ENCODE results near the gene RALGAPA2.
A peak's percentile ranks its signal among the peaks of the same experiment; 100 is the strongest.
"Not testable (repeated sequence)": the region's sequence is repeated elsewhere in the genome, so short reads cannot be mapped to it uniquely, and the experiment has no call there.

RALGAPA2 gene

DNA sequence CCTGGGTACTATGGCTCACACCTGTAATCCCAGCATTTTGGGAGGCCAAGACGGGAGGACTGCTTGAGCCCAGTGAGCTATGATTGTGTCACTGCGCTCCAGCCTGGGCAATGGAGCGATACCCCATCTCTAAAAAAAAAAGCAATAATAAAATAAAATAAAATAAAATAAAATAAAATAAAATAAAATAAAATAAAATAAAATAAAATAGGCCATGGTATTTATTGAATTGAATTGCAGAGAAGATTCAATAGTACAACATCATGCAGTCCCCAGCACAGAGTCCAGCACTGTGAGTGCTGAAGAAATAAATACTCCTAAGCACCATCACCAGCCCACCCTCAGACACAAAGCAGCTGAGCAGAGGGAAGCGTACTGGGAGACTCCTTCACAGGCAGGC is 144.7 kb downstream of the RALGAPA2 start:
- DNase-seq, result no peak

DNA sequence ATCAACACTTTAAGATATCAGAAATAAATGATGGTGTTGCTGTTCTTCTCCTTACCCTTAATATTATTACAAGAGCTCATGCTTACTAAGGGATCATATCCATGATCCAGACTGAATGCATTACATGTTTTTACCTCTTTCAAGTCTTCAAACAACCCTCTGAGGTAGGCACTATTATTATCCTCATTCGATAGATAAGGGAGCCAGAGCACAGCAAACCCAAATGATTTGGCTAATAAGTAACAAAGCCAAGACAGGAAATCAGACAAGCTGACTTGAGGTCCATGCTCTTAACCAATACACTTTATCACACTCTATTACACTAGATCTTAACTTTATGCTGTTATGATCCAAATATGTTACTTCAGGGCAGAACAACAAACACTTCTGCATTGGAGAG is 145.9 kb downstream of the RALGAPA2 start:
- DNase-seq, result no peak

DNA sequence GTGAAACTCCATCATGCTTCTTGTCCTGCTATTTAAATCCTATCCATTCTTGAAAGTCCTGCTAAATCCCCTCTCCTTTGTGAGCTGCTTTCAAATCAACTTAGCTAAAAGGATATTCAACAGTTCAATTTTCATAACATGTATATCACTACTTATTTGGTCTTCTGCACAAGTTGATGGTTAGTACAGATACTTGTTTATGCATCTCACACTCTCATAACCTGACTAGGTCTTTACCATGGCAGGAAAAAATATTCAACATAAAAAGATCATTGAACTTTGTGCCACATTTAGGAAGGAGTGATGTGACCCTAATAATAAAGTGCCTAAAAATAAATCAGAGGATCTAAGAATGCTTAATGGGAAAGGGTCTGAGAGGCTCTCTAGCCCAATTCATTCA is 148.2 kb downstream of the RALGAPA2 start:
- no peak for DNase-seq

DNA sequence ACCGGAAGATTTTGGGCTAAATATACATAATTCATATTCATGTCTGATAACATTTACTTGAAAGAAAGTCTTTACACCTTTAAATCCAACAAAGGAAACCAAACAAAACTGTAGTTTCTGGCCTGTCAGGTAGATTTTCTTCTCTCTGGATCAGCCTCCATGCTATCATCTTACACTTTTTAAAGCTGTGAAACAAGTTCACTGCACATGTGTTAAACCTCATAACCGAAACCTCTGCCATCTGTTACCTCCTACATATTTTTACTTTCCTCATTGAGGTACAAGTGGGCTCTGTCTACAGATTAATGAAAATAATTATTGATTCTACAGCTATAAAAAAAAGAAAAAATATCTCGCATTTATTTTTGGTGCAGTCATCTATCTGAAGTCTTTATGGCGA is 149.9 kb downstream of the RALGAPA2 start:
- no peak for DNase-seq

DNA sequence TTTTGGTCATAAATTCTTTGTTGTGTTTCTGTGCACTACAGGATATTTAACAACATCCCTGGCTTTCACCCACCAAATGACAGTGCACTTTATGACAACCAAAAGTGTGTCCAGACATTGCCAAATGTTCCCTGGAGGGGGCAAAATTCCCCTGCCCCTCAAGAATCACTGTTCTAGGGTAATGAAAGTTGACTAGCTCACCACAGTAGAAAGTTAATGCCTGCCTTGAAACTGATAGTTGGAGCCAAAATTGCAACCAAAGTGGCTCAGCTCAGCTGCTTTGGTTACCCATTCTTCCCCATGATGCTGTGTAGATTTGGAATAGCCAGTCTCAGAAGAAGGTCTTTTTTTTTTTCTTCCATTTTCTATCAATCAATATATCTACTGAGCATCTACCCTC is 150.6 kb downstream of the RALGAPA2 start:
- no peak for DNase-seq

DNA sequence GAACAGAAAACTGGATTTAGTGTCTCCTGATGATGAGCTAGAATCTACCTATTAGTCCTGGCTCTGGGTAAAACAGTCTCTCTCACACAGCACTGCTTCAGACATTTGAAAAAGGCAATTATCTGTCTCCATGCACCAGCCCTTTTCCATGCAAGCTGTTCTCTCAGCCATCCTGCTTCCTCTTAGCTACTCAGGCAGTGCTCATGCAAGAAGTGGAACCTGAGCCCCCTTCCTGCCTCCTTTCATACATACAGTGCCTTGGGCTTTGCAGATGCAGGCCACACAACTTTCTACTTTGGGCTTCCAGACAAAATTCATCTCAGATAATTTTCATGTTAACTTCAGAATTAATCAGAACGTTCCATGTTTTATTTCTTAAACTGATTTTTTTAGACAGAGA is 151.3 kb downstream of the RALGAPA2 start:
- peak; percentile 1 for DNase-seq

DNA sequence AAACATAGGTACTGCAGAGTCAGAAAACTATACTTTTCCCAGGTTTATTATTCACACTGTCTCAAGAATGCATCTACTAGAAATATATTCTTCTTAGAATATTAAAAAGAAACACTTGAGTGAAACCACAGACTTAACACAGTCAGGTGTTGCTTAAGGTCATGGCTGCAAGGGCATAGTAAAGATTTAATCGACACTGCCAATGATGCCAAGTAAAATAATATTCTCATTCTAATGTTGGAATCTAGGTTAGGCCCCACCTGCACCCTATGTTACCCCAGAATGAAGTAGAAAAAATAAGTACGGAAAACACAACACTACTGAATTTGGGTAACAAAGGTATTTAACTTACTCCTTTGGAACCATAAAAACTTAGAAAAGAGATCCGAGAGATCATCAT is 155.0 kb downstream of the RALGAPA2 start:
- no peak for DNase-seq

DNA sequence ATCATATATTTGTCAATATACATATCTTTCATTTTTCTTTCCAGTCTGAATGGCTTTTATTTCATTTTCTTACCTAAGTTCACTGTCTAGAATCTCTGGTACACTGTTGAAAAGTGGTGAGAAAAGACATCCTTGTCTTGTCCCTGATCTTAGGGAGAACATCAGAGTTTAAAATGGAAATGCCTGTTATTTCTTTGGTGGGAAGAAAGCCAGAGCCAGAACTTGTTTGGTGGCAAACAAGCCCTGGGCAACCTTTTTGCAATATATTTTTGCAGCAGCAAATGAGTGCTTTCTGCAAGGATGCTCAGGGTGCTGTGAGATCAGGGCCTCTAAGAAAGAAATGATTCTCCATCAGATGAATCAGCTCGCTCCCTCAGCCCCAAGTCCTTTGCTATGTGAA is 156.6 kb downstream of the RALGAPA2 start:
- no peak for DNase-seq

DNA sequence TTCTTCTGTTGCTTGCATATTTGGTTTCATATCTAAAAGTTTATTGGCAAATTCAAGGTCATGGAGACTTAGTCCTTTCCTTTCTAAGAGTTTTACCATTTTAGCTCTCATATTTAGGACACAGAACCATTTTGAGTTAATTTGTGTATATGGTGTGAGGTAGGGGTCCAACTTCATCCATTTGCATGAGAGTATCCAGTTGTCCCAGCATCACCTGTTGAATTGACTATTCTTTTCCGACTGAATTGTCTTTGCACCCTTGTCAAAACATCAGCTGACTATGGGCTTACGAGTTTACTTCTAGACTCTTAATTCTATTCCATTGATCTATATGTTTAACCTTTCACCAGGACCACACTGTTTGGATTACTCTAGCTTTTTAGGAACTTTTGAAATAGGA is 157.5 kb downstream of the RALGAPA2 start:
- DNase-seq, result no peak

DNA sequence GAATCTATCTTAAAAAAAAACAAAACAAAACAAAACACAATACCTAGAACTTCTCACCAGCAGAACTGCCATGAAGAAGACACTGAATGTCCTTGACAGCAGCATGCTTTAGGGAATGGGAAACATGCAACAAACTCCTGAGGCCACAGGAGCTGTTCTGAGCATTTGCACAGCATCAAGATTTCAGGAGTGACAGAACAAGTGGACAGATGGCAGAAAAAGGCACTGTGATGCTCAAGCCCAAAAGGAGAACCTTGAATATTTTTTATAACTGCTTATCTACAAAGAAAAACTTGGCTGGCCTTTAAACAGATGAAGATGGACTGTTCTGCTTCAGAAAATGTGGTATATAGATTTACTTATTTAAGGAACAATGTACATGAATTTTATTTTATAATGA is 158.9 kb downstream of the RALGAPA2 start:
- DNase-seq, result no peak

DNA sequence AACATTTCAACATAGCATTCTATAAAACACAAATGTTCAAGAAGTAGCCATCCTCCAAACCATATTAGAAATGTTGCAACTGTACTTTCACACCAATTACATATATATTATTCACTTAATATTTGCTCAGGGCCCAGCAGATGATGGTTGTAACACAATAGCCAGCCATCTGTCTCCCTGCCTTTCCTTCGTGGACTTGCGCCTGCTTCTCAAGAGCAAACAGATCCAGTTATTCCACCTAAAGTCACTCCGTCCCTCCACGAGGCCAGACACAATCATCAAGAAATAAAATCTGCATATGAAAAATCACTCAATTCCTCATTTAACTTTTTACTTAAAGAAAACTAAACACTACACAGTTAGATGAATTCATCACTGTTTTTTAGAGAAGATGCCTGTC is 160.4 kb downstream of the RALGAPA2 start:
- peak; percentile 13 for DNase-seq

DNA sequence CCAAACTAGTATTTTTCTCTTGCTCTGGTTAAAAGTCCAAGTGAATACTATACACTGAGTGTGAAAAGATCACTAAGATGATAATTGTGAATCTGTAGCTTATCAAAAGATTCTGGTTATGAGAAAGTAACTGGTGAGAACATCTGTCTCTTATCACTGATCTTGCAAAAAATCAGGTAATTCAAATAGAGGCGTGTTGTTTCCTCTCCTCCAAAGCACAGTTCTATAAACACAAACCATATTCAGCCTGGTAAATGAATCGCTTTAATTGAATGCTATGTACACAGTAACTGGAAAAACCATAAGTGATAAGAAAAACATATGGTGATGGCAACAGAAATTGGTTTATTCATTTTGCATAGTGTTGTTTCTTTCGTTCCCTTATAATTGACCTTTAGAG is 161.0 kb downstream of the RALGAPA2 start:
- DNase-seq, result peak; percentile 12

DNA sequence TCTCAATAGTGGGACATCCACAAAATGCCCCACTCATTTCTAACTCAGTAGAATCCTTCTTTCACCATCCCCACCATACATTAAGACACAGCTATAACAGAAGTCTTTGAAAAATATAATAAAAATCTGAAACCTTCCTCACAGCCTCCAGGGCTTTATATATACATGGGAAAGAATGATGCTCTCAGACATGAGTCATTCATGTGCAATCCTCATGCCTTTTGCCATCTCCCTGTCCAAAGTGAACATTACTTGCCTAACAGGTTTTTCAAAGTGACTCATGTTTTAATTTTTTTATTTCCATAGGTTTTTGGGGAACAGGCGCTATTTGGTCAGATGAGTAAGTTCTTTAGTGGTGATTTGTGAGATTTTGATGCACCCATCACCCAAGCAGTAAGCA is 162.7 kb downstream of the RALGAPA2 start:
- DNase-seq, result no peak

DNA sequence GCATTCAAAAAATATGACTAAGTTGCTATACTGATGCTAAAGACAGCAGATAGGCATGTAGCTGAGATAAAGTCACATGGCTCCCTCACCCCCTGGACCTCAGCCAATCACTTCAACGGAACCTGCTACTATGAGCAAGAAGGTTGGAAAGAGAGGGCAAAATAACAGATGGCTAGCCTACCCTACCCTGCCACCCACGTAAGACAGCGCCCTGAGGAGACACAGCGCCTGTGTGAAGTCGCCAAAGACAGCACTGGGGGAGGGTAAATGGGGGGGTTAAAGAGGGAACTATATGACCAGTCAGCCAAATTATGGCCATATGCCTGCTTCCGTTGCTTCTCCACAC is 163.2 kb downstream of the RALGAPA2 start:
- peak; percentile 3 for DNase-seq

DNA sequence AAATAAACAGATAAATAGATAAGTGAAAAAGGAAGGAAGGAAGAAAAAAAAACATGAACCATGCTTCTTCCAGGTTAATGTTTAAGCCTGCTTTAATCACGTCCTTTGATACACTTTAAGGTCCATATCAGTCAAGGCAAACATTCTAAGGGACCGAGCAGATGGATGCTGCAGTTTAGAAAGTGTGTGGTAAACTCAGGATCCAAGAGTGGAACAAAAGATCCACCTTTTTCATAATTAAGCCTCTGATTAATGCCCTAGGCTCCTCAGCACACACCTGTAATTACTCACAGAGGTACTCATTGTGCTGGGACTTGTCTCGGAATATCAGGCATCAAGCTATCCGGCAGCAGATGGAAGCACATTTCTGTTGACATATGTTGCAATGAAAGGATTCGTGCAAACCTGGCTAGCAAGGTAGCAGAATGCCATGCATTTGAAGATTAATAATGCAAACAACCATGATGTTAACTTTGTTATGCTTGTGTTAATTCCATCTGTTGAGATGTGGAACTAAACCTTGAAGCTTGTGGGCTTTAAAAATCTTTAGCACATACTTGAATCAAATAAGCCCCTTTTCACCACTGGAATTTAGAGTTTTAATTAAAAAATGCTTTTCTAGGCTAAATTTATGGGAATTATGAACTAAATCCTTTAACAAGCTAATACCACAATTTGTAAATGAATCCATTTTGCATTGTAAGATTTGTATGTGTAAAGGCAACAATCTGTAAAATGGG is 163.7 kb downstream of the RALGAPA2 start:
- no peak for DNase-seq

DNA sequence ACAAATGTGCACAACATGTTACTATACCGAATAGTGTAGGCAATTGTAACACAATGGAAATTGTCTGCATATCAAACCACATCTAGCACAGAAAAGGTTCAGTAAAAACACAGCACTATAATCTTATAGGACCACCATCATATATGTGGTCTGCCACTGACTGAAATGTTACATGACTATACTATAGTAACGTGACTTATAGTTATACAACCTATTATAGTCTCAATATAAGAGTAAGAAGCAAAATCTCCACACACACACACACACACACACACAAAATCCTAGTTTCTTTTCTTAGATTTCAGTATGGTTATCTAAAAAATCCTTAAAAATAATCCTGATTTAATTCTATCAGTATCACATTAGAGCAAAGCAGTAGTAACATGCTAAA is 164.6 kb downstream of the RALGAPA2 start:
- no peak for DNase-seq

DNA sequence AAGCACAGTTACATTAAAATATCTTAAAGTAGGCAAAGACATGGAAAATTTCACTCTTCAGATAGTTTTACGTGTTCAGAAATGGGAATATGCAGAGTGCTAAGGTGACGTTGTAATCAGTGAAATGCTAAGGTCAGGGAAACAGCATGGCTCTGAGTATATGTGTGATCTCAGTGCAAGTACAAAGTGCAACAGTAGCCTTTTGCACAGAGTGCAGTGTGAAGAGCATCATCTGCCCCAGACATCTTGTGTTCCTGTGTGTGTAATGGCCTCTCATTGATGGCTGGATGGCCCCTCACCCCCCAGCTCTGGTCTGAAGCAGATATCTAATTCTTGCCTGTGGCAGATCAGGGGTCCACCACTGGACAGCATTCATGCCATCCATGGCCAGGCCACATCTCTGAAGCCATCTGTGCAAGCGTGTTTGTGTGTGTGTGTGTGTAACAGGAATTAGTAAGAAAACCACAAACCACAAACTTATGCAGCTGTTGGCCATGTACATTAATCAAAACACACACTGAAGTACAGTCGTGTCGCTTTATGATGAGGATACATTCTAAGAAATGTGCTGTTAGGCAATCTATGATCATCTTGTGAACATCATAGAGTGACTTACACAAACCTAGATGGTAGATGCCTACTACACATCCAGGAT is 165.1 kb downstream of the RALGAPA2 start:
- DNase-seq, result no peak

DNA sequence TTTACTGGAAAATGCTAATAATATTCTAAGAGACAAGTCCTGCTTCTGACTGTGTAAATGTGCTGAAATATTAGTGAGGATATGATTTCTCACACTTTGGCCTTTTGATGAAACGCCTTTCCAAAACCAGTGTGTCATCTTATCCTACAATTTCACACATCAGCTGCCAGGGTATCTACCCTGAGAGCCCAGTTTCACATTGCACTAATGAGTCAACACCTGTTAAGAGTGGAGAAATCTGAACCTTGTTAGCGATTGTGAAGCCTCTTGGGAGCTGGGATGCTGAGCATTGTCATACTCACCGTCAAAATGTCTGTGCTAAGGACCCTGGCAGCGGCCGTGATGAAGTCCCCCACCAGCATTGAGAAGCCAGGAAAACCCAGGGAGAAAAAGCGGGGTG is 166.0 kb downstream of the RALGAPA2 start:
- peak; percentile 66 for DNase-seq

DNA sequence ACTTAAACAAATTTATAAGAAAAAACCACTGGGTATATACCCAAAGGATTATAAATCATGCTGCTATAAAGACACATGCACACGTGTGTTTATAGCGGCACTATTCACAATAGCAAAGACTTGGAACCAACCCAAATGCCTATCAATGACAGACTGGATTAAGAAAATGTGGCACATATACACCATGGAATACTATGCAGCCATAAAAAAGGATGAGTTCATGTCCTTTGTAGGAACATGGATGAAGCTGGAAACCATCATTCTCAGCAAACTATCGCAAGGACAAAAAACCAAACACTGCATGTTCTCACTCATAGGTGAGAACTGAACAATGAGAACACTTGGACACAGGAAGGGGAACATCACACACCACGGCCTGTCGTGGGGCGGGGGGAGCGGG is 169.1 kb downstream of the RALGAPA2 start:
- DNase-seq, result not testable (repeated sequence)

DNA sequence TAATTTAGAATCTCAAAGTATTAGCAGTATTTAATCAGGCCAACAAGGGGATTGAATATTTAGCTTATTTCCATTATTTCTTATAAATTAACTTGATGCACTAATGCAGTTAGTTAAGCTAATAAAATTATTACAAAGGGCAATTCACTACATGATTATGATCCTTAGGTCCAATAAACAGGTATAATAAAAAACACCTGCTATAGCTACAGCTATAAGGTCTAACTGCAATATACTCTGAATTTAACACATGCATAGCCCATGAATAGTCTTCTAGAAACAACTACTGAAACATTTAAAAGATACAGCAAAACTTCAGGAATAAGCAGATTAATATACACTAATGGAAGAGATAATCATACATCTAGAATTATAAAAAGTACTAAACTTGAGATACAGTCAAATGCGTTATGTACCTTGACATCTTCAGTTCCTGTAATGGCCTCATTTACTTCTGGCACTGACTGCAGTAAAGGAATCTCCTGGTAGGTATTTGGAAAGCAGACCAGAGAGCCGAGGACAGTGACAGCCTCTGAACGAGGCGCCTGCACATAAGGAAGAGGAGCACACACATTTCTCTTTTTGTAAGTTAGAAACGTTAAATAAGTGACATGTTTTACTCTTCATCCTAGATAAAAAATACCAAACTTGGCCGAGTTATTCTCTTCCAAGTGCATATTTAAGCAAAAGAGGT is 176.1 kb downstream of the RALGAPA2 start:
- no peak for DNase-seq

DNA sequence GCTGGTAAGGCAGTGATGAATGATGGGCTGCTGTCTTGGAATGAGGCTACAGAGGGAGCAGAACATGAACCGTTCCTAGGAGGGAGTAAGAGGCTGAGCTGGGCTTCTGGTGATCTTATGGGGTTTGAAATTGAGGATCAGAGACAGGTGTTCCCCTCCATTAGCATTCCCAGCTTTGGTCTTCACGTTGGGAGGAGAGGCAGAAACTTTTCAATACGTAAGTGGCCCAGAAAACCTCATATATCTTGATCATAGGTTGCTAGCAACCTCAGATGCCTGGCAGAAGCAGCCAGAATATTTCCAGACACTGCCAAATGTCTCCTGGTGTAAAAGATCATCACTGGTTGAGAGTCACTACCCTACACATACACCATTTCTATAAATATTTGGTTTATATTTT is 177.4 kb downstream of the RALGAPA2 start:
- DNase-seq, result no peak

DNA sequence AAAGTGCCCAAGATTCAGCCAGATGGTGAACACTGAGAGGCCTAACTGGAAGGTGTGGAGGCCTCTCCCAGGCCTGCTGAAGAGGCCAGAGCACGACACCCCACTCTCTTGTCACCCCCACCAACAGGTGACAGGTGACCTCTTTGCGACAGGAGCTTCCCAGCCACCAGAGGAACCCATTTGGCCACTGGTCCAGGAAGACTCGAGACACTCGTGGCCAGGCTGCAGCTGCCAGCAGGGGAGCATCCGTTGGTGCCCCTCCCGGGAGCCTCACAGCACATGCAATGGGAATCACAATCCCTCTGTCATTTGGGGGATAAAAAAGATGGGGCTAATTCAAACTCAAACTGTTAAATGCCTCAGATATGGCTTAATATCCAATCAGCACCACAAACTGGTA is 181.2 kb downstream of the RALGAPA2 start:
- DNase-seq, result no peak

DNA sequence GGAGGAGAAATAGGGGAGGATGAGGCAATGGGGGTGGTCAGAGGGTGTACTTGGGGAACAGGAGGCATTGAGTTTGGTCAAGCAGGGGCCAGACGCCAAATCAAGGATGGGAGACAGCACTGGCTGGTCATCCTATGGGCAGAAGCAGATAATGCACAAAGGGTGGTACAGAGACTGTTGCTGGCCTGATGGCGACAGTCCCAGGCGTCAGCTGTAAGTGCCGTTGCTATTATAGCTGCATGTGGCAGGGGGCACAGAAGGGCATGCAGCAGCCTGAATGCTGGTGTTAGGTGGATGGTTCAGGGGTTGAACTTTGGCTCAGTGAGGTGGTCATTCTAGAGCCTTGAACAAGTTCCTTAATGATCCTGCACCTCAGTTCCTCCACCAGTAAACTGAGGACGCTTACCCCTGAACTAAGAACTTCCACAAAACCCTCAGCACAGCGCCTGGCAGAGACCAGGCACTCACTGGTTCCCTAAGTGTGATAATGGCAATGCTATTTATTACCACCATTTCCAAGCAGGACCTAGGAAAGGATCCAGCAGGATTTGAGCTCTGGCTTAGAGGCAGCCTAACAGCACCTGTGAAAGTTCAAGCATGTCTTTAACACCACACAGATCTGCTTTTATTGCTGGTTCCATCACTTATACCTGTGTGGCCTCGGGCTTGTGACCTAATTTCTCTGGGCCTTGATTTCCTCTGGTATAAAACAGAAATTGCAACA is 181.9 kb downstream of the RALGAPA2 start:
- DNase-seq, result no peak

DNA sequence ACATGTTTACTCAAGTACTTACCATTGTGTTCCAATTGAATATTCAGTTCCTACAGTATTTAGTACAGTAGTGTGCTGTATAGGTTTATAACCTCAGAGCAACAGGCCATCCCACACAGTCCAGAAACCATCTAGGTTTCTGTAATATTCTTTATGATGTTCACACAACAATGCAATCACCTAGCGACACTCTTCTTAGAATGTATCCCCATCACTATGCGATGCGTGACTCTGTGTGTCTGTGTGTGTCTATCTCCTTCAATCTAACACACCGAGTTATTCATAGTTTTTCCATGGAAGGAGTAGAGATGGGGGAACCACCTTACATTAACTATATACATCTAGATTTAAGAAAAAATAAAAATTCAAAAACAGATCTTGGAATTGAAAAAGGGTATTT is 182.8 kb downstream of the RALGAPA2 start:
- no peak for DNase-seq

Measured in NCI-H2029 (cell line).